Measurements from ENCODE around the gene PPTC7. TPM values are rescaled to one million over a fixed set of nuclear protein-coding genes. Genes with fewer than 3 reads are reported as not detected.

Gene PPTC7
- total RNA-seq, 1 experiment from 2014 or later = 18.3 TPM

- ChIA-PET POLR2A (ENCODE audit: unreplicated experiment) (interaction anchor here (0.6 to 1.0 kb wide), 2 partner anchors 13 to 15 kb away, joined by 3 to 11 read pairs; no protein-coding TSS in a partner anchor), CTCF (interaction anchor here (0.6 kb wide), 3 partner anchors 25 to 253 kb away, joined by 3 to 6 read pairs (median 6); no protein-coding TSS in a partner anchor)
- BruUV-seq (replicated peaks) = no TSS peak
- peaks cover 80% of the 10 kb centered on the region for H3K4me1 ChIP-seq (replicated peaks; ENCODE audit: insufficient read depth)
- intact Hi-C loops (cut with micrococcal nuclease; ENCODE audit: unreplicated experiment) = no loop called here
- H3K9me3 ChIP-seq (ENCODE audit: insufficient read depth, low read depth) = no peaks in the 10 kb centered on the region
- H3K36me3 ChIP-seq (ENCODE audit: low read depth) = no peaks in the 10 kb centered on the region
- H4K20me1 ChIP-seq (ENCODE audit: insufficient read depth) = peaks cover 27% of the 10 kb centered on the region
- no peak for DNase-seq
- no peaks in the 10 kb centered on the region for H3K9me2 ChIP-seq (ENCODE audit: insufficient read depth)
- TF ChIP-seq CTCF (conservative IDR thresholded peaks at IDR 0.05) (no peak), EZH2 (IDR thresholded peaks at IDR 0.05; ENCODE audit: low read depth) (no peak)
- peak overlapping the region; percentile 98 for H3K27ac ChIP-seq
- H3K27me3 ChIP-seq (ENCODE audit: insufficient read depth, low read depth) = no peaks in the 10 kb centered on the region
- peak overlapping the region; percentile 80 for H3K4me2 ChIP-seq
- peaks cover 82% of the 10 kb centered on the region for H3K79me2 ChIP-seq (ENCODE audit: low read depth)
- H3F3A ChIP-seq (ENCODE audit: insufficient read depth, low read depth) = peaks cover 52% of the 10 kb centered on the region
- H2AFZ ChIP-seq = no peak overlapping the region
- no peak overlapping the region for H3K4me3 ChIP-seq
These were observed 3.4 kb downstream of the PPTC7 start for GRCh38 chr12:110579535-110580253.

GRCh38 chr12:110578694-110579534, 4.2 kb downstream of the PPTC7 start:
- H3K4me1 ChIP-seq (replicated peaks; ENCODE audit: insufficient read depth) = peaks cover 77% of the 10 kb centered on the region
- intact Hi-C loops (cut with micrococcal nuclease; ENCODE audit: unreplicated experiment) = no loop called here

More at GRCh38 chr12:110578694-110579534, 4.2 kb downstream of the PPTC7 start:
- peak overlapping the region; percentile 80 for H3K4me2 ChIP-seq
- peaks cover 89% of the 10 kb centered on the region for H3K79me2 ChIP-seq (ENCODE audit: low read depth)
- H3K9me3 ChIP-seq (ENCODE audit: insufficient read depth, low read depth) = no peaks in the 10 kb centered on the region
- H3K9me2 ChIP-seq (ENCODE audit: insufficient read depth) = no peaks in the 10 kb centered on the region
- H3K27me3 ChIP-seq (ENCODE audit: insufficient read depth, low read depth) = no peaks in the 10 kb centered on the region
- TF ChIP-seq EZH2 (IDR thresholded peaks at IDR 0.05; ENCODE audit: low read depth) (no peak), CTCF (conservative IDR thresholded peaks at IDR 0.05) (no peak)
- DNase-seq = no peak
- ChIA-PET CTCF (interaction anchor here (0.6 to 0.7 kb wide), 2 partner anchors 36 to 254 kb away, joined by 3 to 6 read pairs; no protein-coding TSS in a partner anchor), POLR2A (ENCODE audit: unreplicated experiment) (interaction anchor here (0.6 to 1.0 kb wide), 3 partner anchors 12 to 19 kb away, joined by 3 to 11 read pairs (median 3); no protein-coding TSS in a partner anchor)
- H3K4me3 ChIP-seq = peak overlapping the region; percentile 43; the same call in 1 of the 2 replicates
- peaks cover 27% of the 10 kb centered on the region for H4K20me1 ChIP-seq (ENCODE audit: insufficient read depth)
- no peaks in the 10 kb centered on the region for H3K36me3 ChIP-seq (ENCODE audit: low read depth)
- H3F3A ChIP-seq (ENCODE audit: insufficient read depth, low read depth) = peaks cover 44% of the 10 kb centered on the region
- no peak overlapping the region for H2AFZ ChIP-seq
- peak overlapping the region; percentile 98 for H3K27ac ChIP-seq
- BruUV-seq (replicated peaks) = TSS peak; percentile 79
